Type B pancreatic cell (in vitro differentiated cells): ENCODE results near the gene ABHD8. TPM values are rescaled to one million over a fixed set of nuclear protein-coding genes. Genes with fewer than 3 reads are reported as not detected.
A peak's percentile ranks its signal among the peaks of the same experiment; 100 is the strongest.

Source experiments
- DNase-seq: peaks from one replicate; pipeline ENCODE4 v3.0.0; 2021; ENCODE audit warnings: mixed read lengths; ENCODE audit not compliant: unreplicated experiment; ENCODE audit errors: extremely low spot score
- H3K27ac Mint-ChIP-seq: 2 replicates; pipeline ENCODE4 v1.8.0; 2021; ENCODE audit warnings: mild to moderate bottlenecking, mixed read lengths
- H3K27me3 Mint-ChIP-seq: 2 replicates; pipeline ENCODE4 v1.8.0; 2021; ENCODE audit warnings: mixed read lengths
- H3K36me3 Mint-ChIP-seq: 2 replicates; pipeline ENCODE4 v1.8.0; 2021; ENCODE audit warnings: mixed read lengths
- H3K4me1 Mint-ChIP-seq: one replicate; pipeline ENCODE4 v1.8.0; 2021; ENCODE audit warnings: mixed read lengths; ENCODE audit not compliant: unreplicated experiment
- H3K4me3 Mint-ChIP-seq: 2 replicates; pipeline ENCODE4 v1.8.0; 2021; ENCODE audit warnings: mild to moderate bottlenecking, mixed read lengths
- H3K9me3 Mint-ChIP-seq: 2 replicates; pipeline ENCODE4 v1.8.0; 2021; ENCODE audit warnings: mixed read lengths
- total RNA-seq: library from RNA; stranded (reverse); gene quantifications from 2 replicates; pipeline ENCODE4 v1.2.1, GENCODE V29; 2021; ENCODE audit warnings: low replicate concordance
- TF ChIP-seq, protein P1 (sequence below): fragments of 200-600 bp; sonication (generic); conservative IDR thresholded peaks from 2 replicates; pipeline ENCODE4 v1.5.0; 2021; ENCODE audit warnings: antibody characterized with exemption, mild to moderate bottlenecking

Gene ABHD8
- total RNA-seq, 1 donor from 2014 or later = 14.3 TPM

DNA sequence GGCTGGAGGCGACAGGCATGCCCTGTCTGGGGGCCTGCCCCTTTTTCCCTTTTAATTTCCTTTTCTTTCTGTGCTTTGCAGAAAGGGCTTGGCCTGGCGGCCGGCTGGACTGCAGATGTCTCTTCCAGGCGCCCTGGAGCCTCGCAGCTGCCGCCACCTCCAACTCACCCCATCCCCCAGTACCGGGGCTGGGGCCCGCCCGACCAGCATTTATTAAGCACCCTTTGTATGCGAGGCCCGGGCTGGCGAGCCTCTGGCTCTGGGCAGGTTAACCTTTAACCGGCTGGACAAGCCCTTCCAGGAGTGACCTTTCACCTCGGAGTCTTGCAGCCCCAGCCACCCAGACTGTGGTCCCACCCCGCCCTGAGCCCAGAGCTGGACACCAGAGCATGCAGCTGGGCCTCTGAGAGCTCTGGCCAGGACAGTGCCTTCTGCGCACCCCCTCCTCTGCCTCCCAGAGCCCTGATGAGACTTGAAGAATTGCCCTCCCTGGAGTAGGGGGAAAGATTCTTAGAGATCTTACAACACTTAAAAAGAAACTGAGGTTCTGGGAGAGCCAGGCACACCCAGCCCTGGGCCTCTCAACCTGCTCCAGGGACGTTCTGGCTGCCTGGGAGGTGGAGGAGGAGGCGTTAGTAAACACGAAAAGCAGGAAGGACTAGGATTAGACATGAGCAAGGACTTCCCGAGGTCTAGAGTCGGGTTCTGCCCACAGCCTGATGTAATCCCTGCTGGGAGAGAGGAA lies 56.4 kb downstream of the ABHD8 start:
- H3K4me3 Mint-ChIP-seq = peak overlapping the region; percentile 91
- TF ChIP-seq, protein P1, sequence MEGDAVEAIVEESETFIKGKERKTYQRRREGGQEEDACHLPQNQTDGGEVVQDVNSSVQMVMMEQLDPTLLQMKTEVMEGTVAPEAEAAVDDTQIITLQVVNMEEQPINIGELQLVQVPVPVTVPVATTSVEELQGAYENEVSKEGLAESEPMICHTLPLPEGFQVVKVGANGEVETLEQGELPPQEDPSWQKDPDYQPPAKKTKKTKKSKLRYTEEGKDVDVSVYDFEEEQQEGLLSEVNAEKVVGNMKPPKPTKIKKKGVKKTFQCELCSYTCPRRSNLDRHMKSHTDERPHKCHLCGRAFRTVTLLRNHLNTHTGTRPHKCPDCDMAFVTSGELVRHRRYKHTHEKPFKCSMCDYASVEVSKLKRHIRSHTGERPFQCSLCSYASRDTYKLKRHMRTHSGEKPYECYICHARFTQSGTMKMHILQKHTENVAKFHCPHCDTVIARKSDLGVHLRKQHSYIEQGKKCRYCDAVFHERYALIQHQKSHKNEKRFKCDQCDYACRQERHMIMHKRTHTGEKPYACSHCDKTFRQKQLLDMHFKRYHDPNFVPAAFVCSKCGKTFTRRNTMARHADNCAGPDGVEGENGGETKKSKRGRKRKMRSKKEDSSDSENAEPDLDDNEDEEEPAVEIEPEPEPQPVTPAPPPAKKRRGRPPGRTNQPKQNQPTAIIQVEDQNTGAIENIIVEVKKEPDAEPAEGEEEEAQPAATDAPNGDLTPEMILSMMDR = no peak
- no peaks in the 10 kb centered on the region for H3K9me3 Mint-ChIP-seq
- H3K27ac Mint-ChIP-seq = peak overlapping the region; percentile 93
- no peaks in the 10 kb centered on the region for H3K36me3 Mint-ChIP-seq
- H3K4me1 Mint-ChIP-seq = peaks cover 31% of the 10 kb centered on the region
- no peaks in the 10 kb centered on the region for H3K27me3 Mint-ChIP-seq
- DNase-seq = no peak

DNA sequence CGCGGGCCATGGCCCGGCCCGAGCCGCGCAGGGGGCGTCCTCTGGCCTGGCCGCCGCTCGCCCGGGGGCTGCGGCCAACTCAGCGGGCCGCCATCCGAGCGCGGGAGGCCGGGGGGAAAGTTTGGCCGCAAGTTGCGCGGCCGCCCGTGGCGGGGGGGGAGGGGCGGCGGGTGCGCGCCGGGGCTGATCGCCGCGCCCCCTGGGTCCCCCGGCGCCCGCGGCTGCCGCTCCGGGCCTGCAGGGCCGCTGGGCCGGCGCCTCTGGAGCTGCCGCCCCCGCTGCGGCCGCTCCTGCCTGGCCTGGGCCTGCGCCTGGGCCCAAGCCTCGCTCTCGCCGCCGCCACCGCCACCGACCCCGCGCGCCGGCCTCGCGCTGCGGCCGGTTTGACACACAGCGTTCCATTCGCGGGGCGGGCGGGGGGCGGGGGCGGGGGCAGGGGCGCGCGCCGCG lies 57.7 kb downstream of the ABHD8 start, which contains the start of gene NR2F6:
Gene NR2F6 (minus strand): TSS at position 385 of the 450 bp plus-strand sequence. CDS start 699 bp downstream, outside the sequence.
- Mint-ChIP-seq H3K27me3 (no peaks in the 10 kb centered on the region), H3K36me3 (no peaks in the 10 kb centered on the region), H3K4me3 (peak within 1 kb of the TSS; percentile 94), H3K9me3 (no peaks in the 10 kb centered on the region), H3K4me1 (peaks cover 42% of the 10 kb centered on the region), H3K27ac (peak within 1 kb of the TSS; percentile 93)
- TF ChIP-seq, protein P1 = no peak
- no peak for DNase-seq

DNA sequence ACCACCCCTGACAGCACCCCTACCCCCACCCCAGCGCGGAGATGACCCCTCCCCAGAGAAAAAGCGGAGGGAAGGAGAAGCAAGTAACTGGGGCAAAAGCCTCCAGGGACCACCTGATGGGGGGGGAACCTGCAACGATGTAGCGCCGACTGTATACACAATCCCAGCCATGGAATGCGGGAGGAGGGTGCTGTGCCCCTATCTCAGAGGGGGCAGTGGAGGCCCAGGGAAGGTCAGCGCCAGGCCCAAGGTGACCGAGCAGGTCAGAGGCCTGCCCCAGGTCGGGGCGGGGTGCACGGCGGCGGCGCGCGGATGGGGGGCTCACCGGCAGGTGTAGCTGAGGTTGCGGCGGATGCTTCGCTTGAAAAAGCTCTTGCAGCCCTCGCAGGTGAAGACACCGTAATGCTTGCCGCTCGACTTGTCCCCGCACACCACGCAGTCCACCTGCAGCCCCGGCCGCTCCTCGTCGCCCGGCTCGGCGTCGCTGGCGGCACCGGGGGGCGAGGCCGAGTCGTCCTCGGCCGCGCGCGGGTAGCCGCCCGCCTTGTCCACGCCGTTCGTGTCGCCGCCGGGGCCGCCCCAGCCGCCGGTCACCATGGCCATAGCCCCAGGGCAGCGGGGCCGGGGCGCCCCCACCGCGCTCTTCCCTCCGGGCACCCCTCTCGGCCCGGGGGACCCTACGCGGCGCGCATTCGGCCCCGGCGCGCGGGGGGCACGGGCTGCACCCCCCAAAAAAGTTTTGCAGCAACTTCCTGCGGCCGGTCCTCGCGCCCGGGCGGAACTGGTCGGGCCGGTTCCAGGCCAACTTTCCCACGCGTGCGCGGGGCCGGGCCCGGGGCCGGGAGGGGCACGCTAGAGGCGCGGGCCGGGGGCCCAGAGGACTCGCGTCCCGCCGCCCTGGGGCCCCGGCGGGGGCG lies 58.3 kb downstream of the ABHD8 start:
- TF ChIP-seq, protein P1 = no peak
- peak overlapping the region; percentile 92 for H3K27ac Mint-ChIP-seq
- no peak for DNase-seq
- H3K36me3 Mint-ChIP-seq = no peaks in the 10 kb centered on the region
- H3K9me3 Mint-ChIP-seq = no peaks in the 10 kb centered on the region
- H3K4me1 Mint-ChIP-seq = peaks cover 46% of the 10 kb centered on the region
- peak overlapping the region; percentile 94 for H3K4me3 Mint-ChIP-seq
- H3K27me3 Mint-ChIP-seq = no peaks in the 10 kb centered on the region

DNA sequence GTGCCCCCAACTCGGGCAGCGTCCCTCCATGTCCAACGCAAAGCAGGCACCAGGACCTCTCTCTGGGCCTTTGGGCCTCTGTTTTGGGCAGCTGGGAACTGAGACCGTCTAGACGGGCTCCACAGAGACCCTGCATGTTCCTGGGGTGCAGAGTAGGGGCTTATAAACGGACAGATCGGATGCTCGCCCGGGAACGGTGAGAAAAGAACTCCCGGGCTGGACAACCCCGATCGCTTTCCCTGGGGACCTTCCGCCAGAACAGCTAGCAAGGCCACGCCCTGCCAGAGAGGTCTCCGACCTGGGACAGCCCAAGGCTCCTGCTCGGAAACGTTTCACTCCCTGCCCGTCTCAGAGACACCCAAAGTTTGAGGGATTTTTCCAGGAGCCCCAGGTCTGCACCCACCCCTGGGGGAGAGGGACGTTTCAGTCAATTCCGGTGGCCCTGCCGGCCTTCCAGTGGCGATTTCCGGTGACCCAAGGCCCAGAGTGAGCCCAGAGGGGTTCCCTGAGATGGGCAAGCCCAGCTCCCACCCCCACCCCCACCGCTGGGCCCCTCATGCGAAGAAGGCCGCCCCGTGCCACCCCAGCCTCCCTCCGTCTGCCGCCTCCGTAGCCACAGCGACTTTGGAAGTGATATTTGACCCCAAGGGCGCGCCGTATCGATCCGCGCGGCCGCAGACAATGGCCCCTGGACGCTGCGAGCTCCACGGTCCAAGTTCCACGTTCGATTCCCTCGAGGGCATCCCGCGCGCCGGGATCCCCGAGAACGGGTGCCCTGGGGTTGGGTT lies 59.2 kb downstream of the ABHD8 start:
- Mint-ChIP-seq H3K27ac (peak overlapping the region; percentile 92), H3K36me3 (no peaks in the 10 kb centered on the region), H3K9me3 (no peaks in the 10 kb centered on the region), H3K4me3 (peak overlapping the region; percentile 94), H3K4me1 (peaks cover 46% of the 10 kb centered on the region), H3K27me3 (no peaks in the 10 kb centered on the region)
- no peak for DNase-seq
- TF ChIP-seq, protein P1 = no peak

DNA sequence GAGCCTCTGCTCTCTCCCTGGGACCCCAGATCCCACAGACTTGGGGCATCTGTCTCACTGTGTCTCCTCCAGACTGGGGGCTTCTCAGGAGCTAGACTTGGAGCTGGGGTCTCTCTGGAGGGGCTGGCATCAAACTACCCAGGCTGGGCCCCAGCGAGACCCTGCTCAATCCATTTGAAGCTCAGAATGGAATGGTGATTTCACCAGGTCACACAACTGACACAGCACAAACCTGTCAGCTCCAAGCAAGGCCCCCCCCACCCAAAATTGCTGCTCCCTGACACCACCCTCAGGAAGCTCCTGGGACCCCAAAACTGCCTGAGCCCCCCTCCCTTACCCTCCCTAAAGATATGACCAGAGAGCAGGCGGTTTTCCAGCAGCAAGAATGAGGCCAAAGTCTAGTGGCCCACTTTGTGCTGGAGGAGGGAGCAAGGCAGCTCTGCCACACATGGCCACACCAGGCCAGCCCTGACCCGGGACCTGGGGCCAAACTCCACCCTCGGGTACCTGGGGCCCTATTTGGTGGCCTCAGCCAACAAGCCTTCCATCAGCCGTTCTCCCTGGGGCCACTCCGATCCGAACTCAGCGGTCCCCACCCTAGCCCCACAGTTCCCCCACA lies 59.9 kb downstream of the ABHD8 start:
- peak overlapping the region; percentile 94 for H3K4me3 Mint-ChIP-seq
- TF ChIP-seq, protein P1 = no peak
- peak overlapping the region; percentile 92 for H3K27ac Mint-ChIP-seq
- peaks cover 1% of the 10 kb centered on the region for H3K36me3 Mint-ChIP-seq
- no peaks in the 10 kb centered on the region for H3K9me3 Mint-ChIP-seq
- no peak for DNase-seq
- no peaks in the 10 kb centered on the region for H3K27me3 Mint-ChIP-seq
- H3K4me1 Mint-ChIP-seq = peaks cover 39% of the 10 kb centered on the region
